OCI-LY7 (cell line): ENCODE results near the gene MARCHF7. TPM values are rescaled to one million over a fixed set of nuclear protein-coding genes. Genes with fewer than 3 reads are reported as not detected.

Source experiments
- BruUV-seq: library from RNA; stranded (reverse); fragments of 400-500 nt; replicated peaks from 2 replicates; lab custom pipeline; 2021; lab: Mats Ljungman, UMichigan
- CTCF ChIA-PET: fragments of 300-600 bp; sonication (Branson Sonifier 250); formaldehyde crosslinking; loops from one replicate; lab custom pipeline; 2022; ENCODE audit warnings: antibody characterized with exemption; ENCODE audit not compliant: unreplicated experiment; lab: Charles Lee
- POLR2A ChIA-PET: fragments of 300-600 bp; sonication (Branson Sonifier 250); formaldehyde crosslinking; loops from one replicate; lab custom pipeline; 2022; ENCODE audit warnings: antibody characterized with exemption; lab: Charles Lee
- DNase-seq: peaks from one replicate; pipeline ENCODE4 v3.0.0-alpha.2; 2015; ENCODE audit warnings: low spot score
- H2AFZ ChIP-seq: fragments of 200-600 bp; sonication (generic), shearing (Covaris generic); 2 replicates; pipeline ENCODE4 v1.6.1; 2014; ENCODE audit warnings: mild to moderate bottlenecking, antibody characterized with exemption, low read length, moderate library complexity
- H3K27ac ChIP-seq: fragments of 200-600 bp; sonication (generic); 2 replicates; pipeline ENCODE4 v1.5.1; 2014; ENCODE audit warnings: mixed run types, low read depth, mild to moderate bottlenecking, moderate library complexity, low read length, inconsistent platforms; ENCODE audit not compliant: poor library complexity, severe bottlenecking
- H3K36me3 ChIP-seq: fragments of 200-600 bp; sonication (generic); 2 replicates; pipeline ENCODE4 v1.6.1; 2014; ENCODE audit warnings: mild to moderate bottlenecking, antibody characterized with exemption, low read length, moderate library complexity, mixed read lengths; ENCODE audit not compliant: insufficient read depth
- H3K4me1 ChIP-seq: fragments of 200-600 bp; sonication (generic); 2 replicates; pipeline ENCODE4 v1.5.1; 2014; ENCODE audit warnings: mild to moderate bottlenecking, low read length; ENCODE audit not compliant: insufficient read depth, poor library complexity, severe bottlenecking
- H3K4me2 ChIP-seq: fragments of 200-600 bp; sonication (generic); 2 replicates; pipeline ENCODE4 v1.6.1; 2014; ENCODE audit warnings: mild to moderate bottlenecking, low read length
- H3K4me3 ChIP-seq: fragments of 200-600 bp; sonication (generic); 2 replicates; pipeline ENCODE4 v1.5.1; 2014; ENCODE audit warnings: mild to moderate bottlenecking, low read depth, low read length; ENCODE audit not compliant: poor library complexity, severe bottlenecking
- H3K79me2 ChIP-seq: fragments of 200-600 bp; sonication (generic); 2 replicates; pipeline ENCODE4 v1.6.1; 2016; ENCODE audit warnings: low read depth, mild to moderate bottlenecking, low read length, moderate library complexity, mixed read lengths; ENCODE audit not compliant: insufficient read depth
- H3K9me2 ChIP-seq: fragments of 200-600 bp; sonication (generic); 2 replicates; pipeline ENCODE4 v1.6.1; 2016; ENCODE audit warnings: mild to moderate bottlenecking, low read length, mixed read lengths; ENCODE audit not compliant: insufficient read depth
- H3K9me3 ChIP-seq: fragments of 200-600 bp; sonication (generic); 2 replicates; pipeline ENCODE4 v1.6.1; 2014; ENCODE audit warnings: mild to moderate bottlenecking, mixed run types, low read length, mixed read lengths
- H4K20me1 ChIP-seq: fragments of 200-600 bp; sonication (generic); 2 replicates; pipeline ENCODE4 v1.6.1; 2014; ENCODE audit warnings: mild to moderate bottlenecking, antibody characterized with exemption, low read length, moderate library complexity, mixed read lengths; ENCODE audit not compliant: insufficient read depth
- EZH2phosphoT487 ChIP-seq: fragments of 200-600 bp; sonication (generic); IDR thresholded peaks from 2 replicates; pipeline ENCODE4 v1.6.1; 2018; ENCODE audit warnings: low read depth, borderline replicate concordance, mild to moderate bottlenecking, mixed run types, antibody characterized with exemption, low read length, moderate library complexity, mixed read lengths
- intact Hi-C: fragments of 100-400 bp; cut with micrococcal nuclease; formaldehyde crosslinking; loops from one replicate; pipeline ENCODE4 v1.10.0; 2022; ENCODE audit not compliant: unreplicated experiment
- total RNA-seq, 2 experiments: library from RNA; depleted of rRNA in 1 of 2; stranded (reverse); fragments of >200 nt in 1 of 2; shearing (Covaris generic) in 1 of 2; gene quantifications; 2 replicates each; pipeline ENCODE4 v1.2.3, GENCODE V29; 2014 to 2022
- TF ChIP-seq, protein P1 (sequence below): fragments of 200-600 bp; sonication (generic); conservative IDR thresholded peaks from 2 replicates; pipeline ENCODE4 v1.5.1; 2014; ENCODE audit warnings: mild to moderate bottlenecking, antibody characterized with exemption, low read length, moderate library complexity, mixed read lengths

The MARCHF7 gene
- total RNA-seq, 2 experiments from 2014 or later: 48.8 to 69.6 TPM

DNA sequence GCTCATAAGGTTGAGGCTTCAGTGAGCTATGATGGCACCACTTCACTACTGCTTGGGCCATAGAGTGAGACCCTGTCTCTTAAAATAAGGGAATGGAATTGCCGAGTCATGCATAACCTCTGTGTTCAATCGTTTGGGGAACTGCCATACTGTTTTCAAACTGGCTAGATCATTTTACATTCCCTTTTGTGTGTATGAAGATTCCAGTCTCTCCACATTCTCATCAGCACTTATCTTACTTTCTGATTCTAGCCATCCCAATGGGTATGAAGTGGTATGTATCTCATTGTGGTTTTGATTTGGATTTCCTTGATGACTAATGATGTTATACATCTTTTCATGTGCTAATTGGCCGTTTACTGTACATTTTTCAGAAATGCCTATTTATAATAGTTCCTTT is 23.7 kb downstream of the MARCHF7 start:
- peaks cover 99% of the 10 kb centered on the region for H3K36me3 ChIP-seq
- H3K27ac ChIP-seq: no peak overlapping the region
- ChIA-PET CTCF (no interaction called here), POLR2A (interaction anchor here (0.5 to 1.4 kb wide), 3 partner anchors 22 to 935 kb away, joined by 3 to 5 read pairs (median 3); no protein-coding TSS in a partner anchor)
- intact Hi-C loops: no loop called here
- H3K4me3 ChIP-seq: no peak overlapping the region
- H3K79me2 ChIP-seq: peaks cover 86% of the 10 kb centered on the region
- no peak for DNase-seq
- H3K9me2 ChIP-seq: no peaks in the 10 kb centered on the region
- no peak overlapping the region for H3K4me2 ChIP-seq
- BruUV-seq: no TSS peak
- no peak overlapping the region for H2AFZ ChIP-seq
- TF ChIP-seq, protein P1, sequence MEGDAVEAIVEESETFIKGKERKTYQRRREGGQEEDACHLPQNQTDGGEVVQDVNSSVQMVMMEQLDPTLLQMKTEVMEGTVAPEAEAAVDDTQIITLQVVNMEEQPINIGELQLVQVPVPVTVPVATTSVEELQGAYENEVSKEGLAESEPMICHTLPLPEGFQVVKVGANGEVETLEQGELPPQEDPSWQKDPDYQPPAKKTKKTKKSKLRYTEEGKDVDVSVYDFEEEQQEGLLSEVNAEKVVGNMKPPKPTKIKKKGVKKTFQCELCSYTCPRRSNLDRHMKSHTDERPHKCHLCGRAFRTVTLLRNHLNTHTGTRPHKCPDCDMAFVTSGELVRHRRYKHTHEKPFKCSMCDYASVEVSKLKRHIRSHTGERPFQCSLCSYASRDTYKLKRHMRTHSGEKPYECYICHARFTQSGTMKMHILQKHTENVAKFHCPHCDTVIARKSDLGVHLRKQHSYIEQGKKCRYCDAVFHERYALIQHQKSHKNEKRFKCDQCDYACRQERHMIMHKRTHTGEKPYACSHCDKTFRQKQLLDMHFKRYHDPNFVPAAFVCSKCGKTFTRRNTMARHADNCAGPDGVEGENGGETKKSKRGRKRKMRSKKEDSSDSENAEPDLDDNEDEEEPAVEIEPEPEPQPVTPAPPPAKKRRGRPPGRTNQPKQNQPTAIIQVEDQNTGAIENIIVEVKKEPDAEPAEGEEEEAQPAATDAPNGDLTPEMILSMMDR: no peak
- TF ChIP-seq EZH2phosphoT487: no peak
- peaks cover 25% of the 10 kb centered on the region for H4K20me1 ChIP-seq
- H3K9me3 ChIP-seq: no peaks in the 10 kb centered on the region
- no peaks in the 10 kb centered on the region for H3K4me1 ChIP-seq

DNA sequence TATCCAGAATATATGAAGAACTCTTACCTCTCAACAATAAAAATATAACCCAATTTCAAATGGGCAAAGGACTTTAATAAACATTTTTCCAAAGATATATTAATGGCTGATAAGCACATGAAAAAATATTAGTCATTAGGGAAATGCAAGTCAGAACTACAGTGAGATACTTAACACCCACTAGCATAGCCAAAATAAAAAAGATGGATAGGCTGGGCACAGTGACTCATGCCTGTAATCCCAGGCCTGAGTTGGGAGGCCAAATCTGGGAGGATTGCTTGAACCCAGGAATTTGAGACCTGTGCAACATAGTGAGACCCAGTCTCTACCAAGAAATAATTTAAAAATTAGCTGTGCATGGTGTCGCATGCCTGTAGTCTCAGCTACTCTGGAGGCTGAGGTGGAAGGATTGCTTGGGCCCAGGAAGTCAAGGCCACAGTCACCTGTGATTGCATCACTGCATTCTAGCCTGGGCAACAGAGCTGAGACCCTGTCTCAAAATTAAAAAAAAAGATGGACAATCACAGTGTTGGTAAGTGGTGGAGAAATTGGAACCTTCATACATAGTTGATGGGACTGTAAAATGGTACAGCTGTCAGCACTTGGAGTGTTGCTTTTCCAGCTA is 25.1 kb downstream of the MARCHF7 start:
- H4K20me1 ChIP-seq: peaks cover 31% of the 10 kb centered on the region
- no peak overlapping the region for H2AFZ ChIP-seq
- H3K4me2 ChIP-seq: no peak overlapping the region
- peaks cover 86% of the 10 kb centered on the region for H3K79me2 ChIP-seq
- no peak for TF ChIP-seq EZH2phosphoT487
- TF ChIP-seq, protein P1: no peak
- POLR2A ChIA-PET: interaction anchor here (0.9 kb wide), 1 partner anchor 10 kb away, joined by 3 read pairs; no protein-coding TSS in a partner anchor
- no peak overlapping the region for H3K27ac ChIP-seq
- H3K4me1 ChIP-seq: no peaks in the 10 kb centered on the region
- no TSS peak for BruUV-seq
- H3K4me3 ChIP-seq: no peak overlapping the region
- DNase-seq: no peak
- no peaks in the 10 kb centered on the region for H3K9me3 ChIP-seq
- peaks cover 98% of the 10 kb centered on the region for H3K36me3 ChIP-seq
- intact Hi-C loops: no loop called here
- no peaks in the 10 kb centered on the region for H3K9me2 ChIP-seq
- CTCF ChIA-PET: no interaction called here

DNA sequence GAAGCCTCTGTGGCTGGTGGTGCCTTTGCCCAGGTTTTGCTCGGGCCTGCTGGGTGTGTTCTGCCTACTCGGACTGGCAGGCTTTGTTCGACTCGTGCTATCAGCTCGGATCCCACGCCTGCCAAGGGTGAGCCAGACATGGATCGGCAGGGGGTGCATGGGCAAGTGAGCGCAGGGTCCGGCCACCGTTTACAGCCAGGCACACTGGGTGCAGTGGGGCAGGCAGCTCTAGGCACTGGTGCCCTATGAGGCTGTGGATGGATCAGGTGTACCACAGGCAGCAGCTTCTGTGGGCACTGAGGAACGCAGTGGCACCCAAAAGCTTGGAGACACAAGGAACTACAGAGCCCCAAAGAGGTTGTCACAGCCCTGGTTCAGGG is 25.6 kb downstream of the MARCHF7 start:
- Histone ChIP-seq H3K36me3 (peaks cover 98% of the 10 kb centered on the region), H3K79me2 (peaks cover 85% of the 10 kb centered on the region), H3K4me2 (no peak overlapping the region), H3K9me2 (no peaks in the 10 kb centered on the region), H3K27ac (no peak overlapping the region), H3K4me3 (no peak overlapping the region), H4K20me1 (peaks cover 31% of the 10 kb centered on the region), H2AFZ (no peak overlapping the region), H3K9me3 (no peaks in the 10 kb centered on the region), H3K4me1 (no peaks in the 10 kb centered on the region)
- BruUV-seq: no TSS peak
- CTCF ChIA-PET: no interaction called here
- POLR2A ChIA-PET: interaction anchor here (0.9 kb wide), 1 partner anchor 9 kb away, joined by 3 read pairs; no protein-coding TSS in a partner anchor
- no peak for DNase-seq
- intact Hi-C loops: no loop called here
- TF ChIP-seq EZH2phosphoT487: no peak
- TF ChIP-seq, protein P1: no peak
